Vagina (tissue), 2 donors: Measurements from ENCODE around the gene CSNK2A1. TPM values are rescaled to one million over a fixed set of nuclear protein-coding genes. Genes with fewer than 3 reads are reported as not detected.

ENCODE experiments used
- DNase-seq, 2 donors: peaks; one replicate each; pipeline ENCODE4 v3.0.0-alpha.2; 2017; ENCODE audit errors: extremely low spot score in 2 of 2
- H3K27ac ChIP-seq: fragments of 200-600 bp; sonication (generic); one replicate; pipeline ENCODE4 v1.5.1; 2019
- H3K27me3 ChIP-seq: fragments of 200-600 bp; sonication (generic); one replicate; pipeline ENCODE4 v1.5.1; 2019
- H3K36me3 ChIP-seq, 2 donors: fragments of 200-600 bp; sonication (generic); one replicate each; pipeline ENCODE4 v1.5.1; 2017 to 2019
- H3K4me1 ChIP-seq: fragments of 200-600 bp; sonication (generic); one replicate; pipeline ENCODE4 v1.5.1; 2019
- H3K4me3 ChIP-seq, 2 donors: fragments of 200-600 bp; sonication (generic); 1 replicate in 1 of 2; 2 replicates in 1 of 2; pipeline ENCODE4 v1.5.1; 2016 to 2019
- H3K9me3 ChIP-seq: fragments of 200-600 bp; sonication (generic); one replicate; pipeline ENCODE4 v1.5.1; 2019
- CTCF ChIP-seq, 3 experiments: fragments of 450-650 bp in 2 of 3; fragments of 200-600 bp in 1 of 3; sonication (generic) in 1 of 3; IDR thresholded peaks; one replicate each; pipeline ENCODE4 v1.5.1; 2017 to 2019; ENCODE audit warnings: antibody characterized with exemption in 3 of 3, mild to moderate bottlenecking in 2 of 3, moderate library complexity in 2 of 3
- POLR2A ChIP-seq, 2 donors: fragments of 450-650 bp; IDR thresholded peaks; one replicate each; pipeline ENCODE4 v1.6.1; 2017; ENCODE audit warnings: antibody characterized with exemption in 2 of 2, mild to moderate bottlenecking in 2 of 2, moderate library complexity in 2 of 2
- POLR2AphosphoS5 ChIP-seq, 2 donors: sonication (generic); formaldehyde crosslinking; IDR thresholded peaks; one replicate each; pipeline ENCODE4 v1.9.0; 2017; ENCODE audit warnings: antibody characterized with exemption in 2 of 2, mild to moderate bottlenecking in 2 of 2, low read depth in 1 of 2; ENCODE audit not compliant: insufficient read depth in 1 of 2
- intact Hi-C: fragments of 100-400 bp; cut with DNase I; formaldehyde crosslinking; loops from one replicate; pipeline ENCODE4 v1.15.1; 2023
- total RNA-seq: library from RNA; depleted of rRNA; stranded (reverse); fragments of >200 nt; gene quantifications from one replicate; pipeline ENCODE4 v1.2.3, GENCODE V29; 2016

Gene CSNK2A1
- total RNA-seq, 1 donor from 2014 or later, result 70.0 TPM

- Histone ChIP-seq H3K36me3 (peaks cover 0 to 59% of the 10 kb centered on the region in 2 donors), H3K9me3 (no peaks in the 10 kb centered on the region), H3K4me1 (peaks cover 4% of the 10 kb centered on the region), H3K27ac (no peak overlapping the region), H3K4me3 (no peak overlapping the region), H3K27me3 (no peaks in the 10 kb centered on the region)
- TF ChIP-seq POLR2A (IDR thresholded peaks at IDR 0.05), result no peak
- no peak for TF ChIP-seq POLR2AphosphoS5 (IDR thresholded peaks at IDR 0.05; ENCODE audit: insufficient read depth in 1 of 2, low read depth in 1 of 2)
- TF ChIP-seq CTCF (IDR thresholded peaks at IDR 0.05), result no peak
- no peak for DNase-seq
- intact Hi-C loops, result no loop called here
These were observed 109.4 kb downstream of the CSNK2A1 start for GRCh38 chr20:434221-434620.

GRCh38 chr20:433300-433975 is 110.2 kb downstream of the CSNK2A1 start:
- H3K36me3 ChIP-seq, result peaks cover 0 to 58% of the 10 kb centered on the region in 2 donors
- H3K27me3 ChIP-seq, result no peaks in the 10 kb centered on the region
- H3K9me3 ChIP-seq, result no peaks in the 10 kb centered on the region
- DNase-seq, result no peak
- TF ChIP-seq CTCF (IDR thresholded peaks at IDR 0.05) (no peak), POLR2A (IDR thresholded peaks at IDR 0.05) (no peak), POLR2AphosphoS5 (IDR thresholded peaks at IDR 0.05; ENCODE audit: insufficient read depth in 1 of 2, low read depth in 1 of 2) (no peak)
- H3K27ac ChIP-seq, result no peak overlapping the region
- H3K4me1 ChIP-seq, result no peaks in the 10 kb centered on the region
- no peak overlapping the region for H3K4me3 ChIP-seq
- intact Hi-C loops, result no loop called here

- TF ChIP-seq POLR2AphosphoS5 (IDR thresholded peaks at IDR 0.05; ENCODE audit: insufficient read depth in 1 of 2, low read depth in 1 of 2), result no peak
- no peak for TF ChIP-seq CTCF (IDR thresholded peaks at IDR 0.05)
- peaks cover 0 to 59% of the 10 kb centered on the region in 2 donors for H3K36me3 ChIP-seq
- H3K27ac ChIP-seq, result no peak overlapping the region
- no peak overlapping the region for H3K4me3 ChIP-seq
- DNase-seq, result no peak
- no peaks in the 10 kb centered on the region for H3K9me3 ChIP-seq
- H3K27me3 ChIP-seq, result no peaks in the 10 kb centered on the region
- H3K4me1 ChIP-seq, result no peaks in the 10 kb centered on the region
- intact Hi-C loops, result no loop called here
These were observed 110.8 kb downstream of the CSNK2A1 start for GRCh38 chr20:432677-433299.

GRCh38 chr20:432208-432607 is 111.4 kb downstream of the CSNK2A1 start:
- no peaks in the 10 kb centered on the region for H3K27me3 ChIP-seq
- no peaks in the 10 kb centered on the region for H3K9me3 ChIP-seq
- no peak for DNase-seq
- no peak overlapping the region for H3K27ac ChIP-seq
- no peak overlapping the region for H3K4me3 ChIP-seq
- peaks cover 0 to 59% of the 10 kb centered on the region in 2 donors for H3K36me3 ChIP-seq
- intact Hi-C loops, result no loop called here
- no peaks in the 10 kb centered on the region for H3K4me1 ChIP-seq
- TF ChIP-seq POLR2A (IDR thresholded peaks at IDR 0.05) (no peak), CTCF (IDR thresholded peaks at IDR 0.05) (no peak), POLR2AphosphoS5 (IDR thresholded peaks at IDR 0.05; ENCODE audit: insufficient read depth in 1 of 2, low read depth in 1 of 2) (no peak)
